A172 (cell line): Measurements from ENCODE around the gene TNFRSF25. TPM values are rescaled to one million over a fixed set of nuclear protein-coding genes. Genes with fewer than 3 reads are reported as not detected.
A peak's percentile ranks its signal among the peaks of the same experiment; 100 is the strongest.

Experiments
- DNase-seq: peaks from one replicate; pipeline ENCODE4 v3.0.0-alpha.2; 2015; ENCODE audit warnings: low spot score
- total RNA-seq: library from RNA; depleted of rRNA; stranded (reverse); fragments of >200 nt; shearing (Covaris generic); gene quantifications from 2 replicates; pipeline ENCODE4 v1.2.3, GENCODE V29; 2014; rRNA removed

TNFRSF25 gene, protein sequence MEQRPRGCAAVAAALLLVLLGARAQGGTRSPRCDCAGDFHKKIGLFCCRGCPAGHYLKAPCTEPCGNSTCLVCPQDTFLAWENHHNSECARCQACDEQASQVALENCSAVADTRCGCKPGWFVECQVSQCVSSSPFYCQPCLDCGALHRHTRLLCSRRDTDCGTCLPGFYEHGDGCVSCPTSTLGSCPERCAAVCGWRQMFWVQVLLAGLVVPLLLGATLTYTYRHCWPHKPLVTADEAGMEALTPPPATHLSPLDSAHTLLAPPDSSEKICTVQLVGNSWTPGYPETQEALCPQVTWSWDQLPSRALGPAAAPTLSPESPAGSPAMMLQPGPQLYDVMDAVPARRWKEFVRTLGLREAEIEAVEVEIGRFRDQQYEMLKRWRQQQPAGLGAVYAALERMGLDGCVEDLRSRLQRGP
- total RNA-seq: 5.1 and 6.2 TPM in 2 replicates

DNA sequence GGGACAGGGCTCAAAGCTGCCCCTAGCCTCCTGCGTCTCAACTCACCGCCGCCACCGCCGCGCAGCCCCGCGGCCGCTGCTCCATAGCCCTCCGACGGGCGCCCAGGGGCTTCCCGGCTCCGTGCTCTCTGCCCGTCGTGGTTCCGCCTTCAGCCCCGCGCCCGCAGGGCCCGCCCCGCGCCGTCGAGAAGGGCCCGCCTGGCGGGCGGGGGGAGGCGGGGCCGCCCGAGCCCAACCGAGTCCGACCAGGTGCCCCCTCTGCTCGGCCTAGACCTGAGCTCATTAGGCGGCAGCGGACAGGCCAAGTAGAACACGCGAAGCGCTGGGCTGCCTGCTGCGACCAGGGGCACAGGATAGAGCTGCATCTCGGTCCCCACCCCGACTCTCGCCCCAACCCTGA is at the start of gene TNFRSF25:
TNFRSF25 (minus strand) TSS at position 151 of the 400 bp plus-strand sequence; CDS start at position 85, 66 bp downstream.
- DNase-seq: no peak

DNA sequence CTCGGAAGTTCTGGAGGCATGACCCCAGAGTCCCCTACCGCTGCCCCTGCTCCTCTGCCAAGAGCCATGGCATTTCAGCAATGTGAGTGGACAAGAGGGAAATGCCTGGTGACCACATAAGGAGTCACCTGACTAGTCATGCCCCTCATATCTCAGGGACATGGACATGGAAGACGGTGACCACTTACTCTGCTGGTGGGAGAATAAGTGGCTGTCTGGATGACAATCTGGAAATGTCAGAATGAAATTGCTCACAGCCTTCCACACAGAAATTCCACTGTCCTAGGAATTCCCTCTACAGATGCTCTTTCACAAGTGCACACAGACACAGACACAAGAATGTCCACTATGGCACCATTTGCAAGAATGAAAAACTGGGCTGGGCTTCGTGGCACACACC is 49.8 kb upstream of the TNFRSF25 start:
- peak; percentile 61 for DNase-seq

GRCh38 chr1:6513320-6513801 is 47.4 kb upstream of the TNFRSF25 start:
- DNase-seq: no peak

- no peak for DNase-seq
These were observed 46.9 kb upstream of the TNFRSF25 start for GRCh38 chr1:6512908-6513280.

- DNase-seq: no peak
These were observed 46.4 kb upstream of the TNFRSF25 start for GRCh38 chr1:6512245-6512907.

DNA sequence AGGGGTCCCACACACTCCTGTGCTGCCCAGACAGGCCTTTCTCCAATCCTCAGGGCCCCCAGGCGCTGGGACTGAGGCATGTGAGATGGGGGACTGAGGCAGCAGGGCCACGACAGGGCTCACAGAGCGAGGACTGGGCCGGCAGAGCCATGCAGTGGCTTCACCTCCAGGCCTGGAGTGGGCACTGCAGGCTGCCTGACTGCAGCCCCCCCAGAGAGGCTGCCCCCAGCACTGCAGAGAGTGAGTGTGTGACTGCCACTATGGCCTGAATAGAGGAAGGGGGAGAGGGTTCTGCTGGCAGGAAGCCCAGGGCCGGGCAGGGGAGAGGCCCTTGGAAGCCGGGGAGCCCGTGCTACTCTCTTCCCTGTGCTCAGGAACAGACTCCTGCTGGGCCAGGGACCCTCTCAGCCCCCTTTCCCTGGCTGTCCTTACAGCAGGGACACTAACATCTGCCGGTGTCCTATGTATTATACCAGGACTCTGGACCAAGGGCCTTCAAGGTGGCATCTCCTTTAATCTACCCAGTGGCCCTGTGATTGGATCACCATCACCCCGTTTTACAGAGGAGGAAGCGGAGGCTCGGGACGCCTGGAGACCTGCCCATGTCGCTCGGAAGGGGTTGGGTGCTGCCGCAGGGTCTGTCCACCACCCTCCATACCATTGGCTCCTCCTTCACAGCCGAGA is 45.7 kb upstream of the TNFRSF25 start:
- no peak for DNase-seq

- no peak for DNase-seq
These were observed 45.1 kb upstream of the TNFRSF25 start for GRCh38 chr1:6511056-6511455.

DNA sequence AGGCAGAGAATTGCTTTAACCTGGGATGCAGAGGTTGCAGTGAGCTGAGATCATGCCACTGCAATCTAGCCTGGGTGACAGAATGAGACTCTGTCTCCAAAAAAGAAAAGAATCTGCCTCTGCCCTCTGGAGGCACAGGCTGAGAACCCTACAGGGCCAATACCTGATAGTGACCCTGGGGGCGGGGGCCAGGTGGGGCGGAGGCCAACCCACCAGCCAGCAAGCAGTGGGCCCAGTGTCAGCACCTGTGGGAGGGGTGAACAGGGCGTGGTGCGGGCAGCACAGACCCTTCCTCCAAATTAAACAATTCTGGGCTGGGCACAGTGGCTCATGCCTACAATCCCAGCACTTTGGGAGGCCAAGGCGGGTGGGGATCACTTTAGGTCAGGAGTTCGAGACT is 44.5 kb upstream of the TNFRSF25 start:
- no peak for DNase-seq

GRCh38 chr1:6509919-6510291 is 43.9 kb upstream of the TNFRSF25 start:
- DNase-seq: no peak

DNA sequence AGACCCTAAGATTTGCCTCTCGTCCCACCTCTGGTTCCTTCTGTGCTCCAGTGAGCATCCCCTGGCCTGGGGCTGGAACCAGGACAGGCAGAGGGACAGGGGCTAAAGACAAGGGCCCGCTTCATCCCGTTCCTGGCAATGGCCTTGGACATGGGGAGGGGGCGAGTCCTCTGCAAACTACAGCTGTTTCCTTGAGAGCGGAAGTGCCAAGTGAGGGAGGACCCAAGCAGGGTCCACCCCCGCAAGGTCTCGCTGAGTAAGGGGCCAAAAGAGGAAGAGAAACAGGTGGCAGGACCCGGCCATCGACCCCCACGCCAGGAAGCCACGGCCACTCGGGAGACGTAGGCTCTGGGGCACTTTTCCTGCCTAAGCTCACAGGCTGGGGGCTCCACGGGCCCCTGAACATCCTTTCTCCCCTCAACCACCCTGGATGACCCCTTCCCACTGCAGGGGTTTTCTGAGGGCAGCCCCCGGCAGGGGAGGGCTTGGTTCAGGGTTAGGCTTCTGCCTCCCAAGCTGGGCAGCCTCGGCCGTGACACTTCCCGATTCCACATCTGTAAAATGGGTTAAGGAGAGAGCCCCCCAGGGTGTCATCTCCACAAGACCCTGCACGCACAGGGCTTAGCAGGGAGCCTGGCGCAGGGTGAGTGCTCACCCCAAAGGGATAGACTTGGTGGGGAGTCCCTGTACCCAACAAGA is 43.4 kb upstream of the TNFRSF25 start:
- DNase-seq: no peak

DNA sequence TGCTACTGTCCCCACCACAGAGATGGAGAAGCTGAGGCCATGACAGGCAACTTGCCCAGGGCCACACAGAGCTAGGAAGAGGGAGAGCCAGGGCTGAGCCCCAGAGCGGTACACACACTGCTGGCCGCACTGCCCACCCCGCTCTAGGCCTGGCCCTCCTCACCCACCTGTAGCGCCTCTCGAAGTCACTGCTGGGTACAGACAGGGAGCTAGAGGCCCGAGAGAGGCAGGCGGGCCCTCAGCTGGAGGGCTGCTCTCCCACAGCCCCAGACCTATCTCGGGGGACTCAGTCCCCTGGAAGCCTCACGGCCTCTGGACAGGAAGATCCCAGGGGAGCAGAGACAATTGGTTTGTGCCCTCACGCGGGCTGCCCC is 42.8 kb upstream of the TNFRSF25 start:
- no peak for DNase-seq

DNA sequence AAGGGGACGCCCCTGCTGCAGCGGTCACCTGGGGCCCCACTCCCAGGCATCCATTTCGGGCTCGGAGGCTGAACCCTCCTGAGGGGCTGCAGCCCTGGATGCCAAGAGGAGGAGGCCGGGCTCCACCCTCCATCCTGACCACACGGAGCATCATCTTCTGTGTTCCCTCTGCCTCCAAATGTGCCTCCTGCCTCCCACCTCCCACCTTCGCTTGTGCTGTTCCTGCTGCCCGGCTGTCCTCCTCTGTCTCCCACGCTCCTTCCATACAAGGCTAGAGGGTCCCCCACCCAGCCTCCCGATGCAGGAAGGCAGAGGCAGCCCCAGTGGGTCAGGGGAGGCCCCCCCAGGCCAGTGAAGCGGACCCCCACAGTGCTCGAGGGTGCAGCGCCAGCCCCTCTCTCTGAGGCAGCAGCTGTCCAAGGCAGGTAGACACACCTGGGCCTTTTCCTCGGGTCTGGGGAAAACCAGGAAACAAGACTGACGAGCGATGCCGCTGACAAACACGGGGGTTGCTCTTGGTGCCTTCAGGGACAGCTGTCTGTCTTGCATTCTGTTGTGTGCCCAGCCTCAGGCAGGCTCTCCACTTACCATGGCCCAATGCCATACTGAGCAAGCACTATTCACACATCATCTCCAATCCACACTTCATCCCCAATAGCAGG is 42.3 kb upstream of the TNFRSF25 start:
- no peak for DNase-seq

GRCh38 chr1:6507461-6507911 is 41.5 kb upstream of the TNFRSF25 start:
- no peak for DNase-seq

DNA sequence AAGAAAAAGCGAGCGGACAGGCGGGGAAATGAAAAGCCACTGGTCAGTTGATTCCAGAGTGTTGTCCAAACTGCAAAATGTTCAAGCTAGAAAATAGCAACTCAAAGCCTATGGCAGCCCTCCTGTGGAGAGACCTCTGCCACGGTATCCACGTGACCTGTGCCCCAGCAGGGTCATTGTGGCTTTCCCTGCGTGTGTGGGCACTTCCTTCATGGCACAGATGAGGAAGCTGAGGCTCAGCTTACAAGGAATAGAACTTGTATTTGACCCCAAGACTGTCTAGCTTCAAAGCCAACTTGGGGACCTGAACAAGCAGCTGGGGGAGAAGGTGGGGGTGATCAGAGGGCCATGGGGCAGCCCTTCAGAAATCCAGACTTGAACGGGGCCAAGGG is 41.1 kb upstream of the TNFRSF25 start:
- DNase-seq: no peak

DNA sequence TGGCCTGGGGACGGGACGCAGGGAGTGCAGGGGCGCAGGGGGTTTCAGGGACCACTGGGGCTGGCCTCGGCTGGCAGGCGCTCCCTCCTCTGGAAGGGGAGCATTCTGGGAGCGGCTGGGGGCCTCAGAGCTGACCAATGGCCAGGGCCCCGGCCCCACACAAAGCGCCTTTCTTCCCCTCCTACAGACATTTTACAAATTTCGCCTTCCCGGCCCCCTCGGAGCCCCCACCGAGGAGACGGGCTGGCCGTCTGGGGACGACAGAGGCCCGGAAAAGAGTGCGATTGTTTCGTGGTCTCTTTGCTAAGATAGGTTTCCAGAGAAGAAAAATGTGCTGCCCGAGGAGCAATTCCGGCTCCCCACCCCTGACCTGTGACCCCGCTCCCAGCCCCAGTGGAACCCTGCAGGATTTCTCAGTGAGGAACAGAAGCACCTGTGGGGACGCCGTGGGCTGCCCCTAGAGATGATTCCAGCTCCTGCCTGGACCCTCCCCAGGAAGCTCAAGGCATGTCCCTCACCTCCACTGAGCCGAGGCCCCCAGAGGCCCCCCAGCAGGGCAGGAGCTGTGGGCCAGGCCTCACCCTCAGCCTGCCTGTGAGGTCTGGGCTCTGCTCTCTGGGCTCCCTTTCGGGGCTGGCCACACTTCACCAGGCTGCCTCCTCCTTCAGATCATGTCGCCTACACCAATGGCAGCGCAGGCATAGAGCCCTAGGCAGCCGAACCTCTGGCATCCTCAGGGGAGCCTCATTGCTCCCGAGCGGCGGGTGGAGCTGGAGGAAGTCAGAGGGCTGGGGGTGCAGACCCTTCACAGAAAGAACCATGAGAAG is 40.5 kb upstream of the TNFRSF25 start:
- DNase-seq: no peak

GRCh38 chr1:6505367-6506209 is 39.6 kb upstream of the TNFRSF25 start:
- DNase-seq: no peak

- DNase-seq: no peak
These were observed 38.9 kb upstream of the TNFRSF25 start for GRCh38 chr1:6504887-6505286.

DNA sequence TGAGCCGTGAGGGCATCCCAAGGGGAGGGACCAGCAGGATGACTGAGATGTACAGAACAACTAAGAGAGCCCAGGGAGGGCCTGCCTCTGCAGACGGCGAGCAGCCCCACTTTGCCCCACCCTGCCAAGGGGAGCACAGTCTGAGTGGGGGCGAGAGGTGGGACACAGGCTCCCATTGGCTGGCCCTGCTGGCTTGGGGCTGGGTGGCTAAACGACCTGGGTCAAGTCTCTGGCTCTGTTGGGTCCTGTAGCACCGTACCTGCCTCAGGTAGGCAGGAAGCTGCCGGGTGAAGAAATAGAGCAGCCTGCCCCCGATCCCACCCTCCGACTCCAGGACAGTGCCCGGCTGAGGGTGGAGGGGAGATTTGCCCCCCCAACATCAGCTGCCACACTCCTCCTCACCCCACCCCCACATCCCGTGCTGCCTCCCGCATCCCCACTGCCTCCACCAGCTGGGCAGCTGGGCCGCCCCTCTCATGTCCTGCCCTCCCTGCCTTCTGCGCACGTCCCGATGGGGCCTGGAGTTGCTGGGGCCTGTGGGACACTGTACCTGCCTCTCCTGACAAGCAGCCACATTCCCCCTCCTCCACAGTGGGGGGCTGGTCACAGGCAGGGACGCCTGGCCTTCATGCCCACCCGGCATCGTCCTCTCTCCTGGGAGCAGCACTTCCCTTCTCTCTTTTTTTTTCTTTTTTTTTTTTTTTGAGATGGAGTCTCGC is 38.1 kb upstream of the TNFRSF25 start:
- DNase-seq: no peak
